GM19397 (cell line): Measurements from ENCODE around the gene OVCA2.

ENCODE experiments used
- ATAC-seq: cut with Tn5 transposase; IDR thresholded peaks from one replicate; pipeline ENCODE4 v1.9.1; 2021; ENCODE audit warnings: mild to moderate bottlenecking, moderate library complexity; ENCODE audit not compliant: unreplicated experiment

Gene OVCA2

DNA sequence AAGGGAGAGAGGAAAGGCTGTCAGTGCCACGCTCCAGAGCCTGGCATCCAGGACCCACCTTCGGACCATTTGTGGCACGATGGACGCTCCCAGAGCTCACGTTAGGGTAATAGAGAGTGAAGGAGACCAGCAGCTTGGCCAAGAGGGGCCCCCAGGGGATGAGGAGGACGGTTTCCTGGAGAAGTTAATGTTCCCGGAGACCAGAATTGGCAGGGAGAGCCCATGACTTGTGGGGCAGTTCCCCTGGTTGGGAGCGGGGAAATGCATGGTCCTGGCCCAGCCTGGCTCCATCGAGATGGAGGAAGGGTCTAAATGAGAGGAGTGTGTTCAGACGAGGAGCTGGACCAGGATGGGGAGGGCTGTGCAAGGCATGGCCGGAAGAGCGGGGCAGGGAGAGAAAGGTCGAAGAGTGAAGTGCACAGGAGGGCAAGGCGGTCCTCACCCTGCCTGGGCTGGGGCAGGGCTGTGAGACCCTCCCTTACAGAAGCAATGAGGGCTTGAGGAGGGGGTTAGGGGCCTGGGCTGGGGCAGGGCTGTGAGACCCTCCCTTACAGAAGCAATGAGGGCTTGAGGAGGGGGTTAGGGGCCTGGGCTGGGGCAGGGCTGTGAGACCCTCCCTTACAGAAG, 10.2 kb downstream of the OVCA2 start:
- no peak for ATAC-seq

DNA sequence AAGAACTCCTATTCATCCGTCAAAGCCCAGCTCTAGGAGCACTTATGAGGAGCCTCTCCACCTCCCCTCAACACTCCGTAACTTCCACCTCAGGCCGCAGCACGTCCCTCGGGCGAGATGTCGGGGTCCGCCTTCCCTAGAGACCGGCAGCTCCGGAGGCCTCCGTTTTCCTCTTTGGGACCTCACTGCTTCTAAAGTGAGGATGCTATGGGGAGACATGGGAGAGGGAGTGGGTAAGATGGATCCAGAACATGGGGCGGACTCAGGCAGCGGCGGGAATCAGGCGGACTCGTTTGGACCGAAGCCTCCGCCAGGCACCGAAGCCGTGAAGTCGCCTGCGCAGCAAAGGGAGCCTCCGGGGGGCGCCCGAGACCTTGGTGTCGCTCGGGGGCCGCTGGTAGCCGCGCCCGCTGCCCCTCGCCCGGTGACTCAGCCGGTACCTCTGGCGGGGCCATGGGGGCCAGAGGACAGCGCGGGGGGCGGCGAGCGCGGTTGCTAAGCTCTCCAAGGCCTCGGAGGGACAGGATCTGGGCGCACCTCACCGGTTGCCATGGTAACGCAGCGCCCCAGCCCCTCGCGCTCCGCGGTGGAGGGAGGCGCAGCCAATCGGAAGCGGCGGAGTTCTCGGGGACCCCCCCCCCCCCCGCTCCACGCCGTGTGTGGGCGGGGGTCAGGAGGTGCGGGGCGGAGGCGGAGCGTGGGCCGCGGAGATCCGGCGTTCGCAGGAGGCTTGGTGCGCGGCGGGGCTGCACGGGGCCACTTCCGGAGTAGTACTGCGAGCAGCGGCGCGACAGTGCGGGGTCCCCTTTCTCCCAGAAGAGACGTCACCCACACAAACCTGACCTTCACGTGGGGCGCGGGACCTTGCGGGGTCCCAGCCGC, 11.8 kb downstream of the OVCA2 start:
- ATAC-seq = no peak

DNA sequence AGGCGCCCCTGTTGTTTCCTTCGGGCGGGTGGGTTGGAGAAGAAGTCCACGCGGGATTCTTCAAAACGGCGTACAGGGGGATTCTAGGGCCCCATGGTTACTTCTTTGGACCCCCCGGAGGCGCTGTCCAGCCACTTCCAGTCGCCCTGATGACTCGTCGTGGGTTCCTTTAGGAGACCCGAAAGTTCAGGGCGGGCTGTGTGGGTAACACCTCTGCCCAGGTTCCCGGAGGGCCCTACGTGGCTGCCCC, 12.4 kb downstream of the OVCA2 start:
- ATAC-seq = no peak

DNA sequence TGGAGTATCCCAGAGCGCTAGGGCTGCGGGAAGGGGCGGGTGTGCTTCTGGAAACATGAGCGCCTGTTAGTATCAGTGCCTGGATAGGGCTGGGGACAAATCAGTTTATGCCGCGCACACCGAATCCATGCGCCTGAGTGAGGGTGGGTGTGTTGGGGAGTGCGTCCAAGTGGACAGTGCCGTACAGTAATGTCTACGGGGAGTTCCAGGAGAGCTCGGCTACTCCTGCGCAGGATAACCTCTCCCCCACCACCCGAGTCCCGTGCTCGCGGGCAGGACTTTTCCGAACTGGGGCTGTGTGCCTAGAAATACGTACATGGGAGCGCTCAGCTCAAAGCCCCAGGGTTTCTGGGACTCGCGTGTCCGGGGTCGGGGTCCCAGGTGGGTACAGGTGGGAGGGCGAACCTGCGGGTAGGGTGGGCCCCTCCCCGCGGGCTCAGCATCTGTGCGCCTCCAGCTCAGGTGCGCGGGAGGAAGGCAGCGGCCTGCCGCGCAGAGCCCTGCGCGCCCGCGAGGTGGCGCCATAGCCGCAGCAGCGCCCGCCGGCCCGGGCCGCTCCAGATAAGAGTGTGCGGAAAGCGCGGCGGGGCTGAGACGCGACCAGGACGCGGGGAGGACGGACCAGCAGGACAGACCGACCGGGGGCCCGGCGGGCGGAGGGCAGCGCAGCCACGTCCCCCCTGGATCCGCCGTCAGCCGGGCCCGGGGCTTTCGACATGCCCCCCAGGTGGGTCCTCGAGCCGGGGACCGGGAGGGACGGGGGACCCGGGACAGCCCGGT, 12.9 kb downstream of the OVCA2 start, which contains the start of gene HIC1:
Gene HIC1 (plus strand): TSS at position 592 of the 780 bp plus-strand sequence. CDS start 1,588 bp downstream, outside the sequence.
- peak; percentile 26 for ATAC-seq

DNA sequence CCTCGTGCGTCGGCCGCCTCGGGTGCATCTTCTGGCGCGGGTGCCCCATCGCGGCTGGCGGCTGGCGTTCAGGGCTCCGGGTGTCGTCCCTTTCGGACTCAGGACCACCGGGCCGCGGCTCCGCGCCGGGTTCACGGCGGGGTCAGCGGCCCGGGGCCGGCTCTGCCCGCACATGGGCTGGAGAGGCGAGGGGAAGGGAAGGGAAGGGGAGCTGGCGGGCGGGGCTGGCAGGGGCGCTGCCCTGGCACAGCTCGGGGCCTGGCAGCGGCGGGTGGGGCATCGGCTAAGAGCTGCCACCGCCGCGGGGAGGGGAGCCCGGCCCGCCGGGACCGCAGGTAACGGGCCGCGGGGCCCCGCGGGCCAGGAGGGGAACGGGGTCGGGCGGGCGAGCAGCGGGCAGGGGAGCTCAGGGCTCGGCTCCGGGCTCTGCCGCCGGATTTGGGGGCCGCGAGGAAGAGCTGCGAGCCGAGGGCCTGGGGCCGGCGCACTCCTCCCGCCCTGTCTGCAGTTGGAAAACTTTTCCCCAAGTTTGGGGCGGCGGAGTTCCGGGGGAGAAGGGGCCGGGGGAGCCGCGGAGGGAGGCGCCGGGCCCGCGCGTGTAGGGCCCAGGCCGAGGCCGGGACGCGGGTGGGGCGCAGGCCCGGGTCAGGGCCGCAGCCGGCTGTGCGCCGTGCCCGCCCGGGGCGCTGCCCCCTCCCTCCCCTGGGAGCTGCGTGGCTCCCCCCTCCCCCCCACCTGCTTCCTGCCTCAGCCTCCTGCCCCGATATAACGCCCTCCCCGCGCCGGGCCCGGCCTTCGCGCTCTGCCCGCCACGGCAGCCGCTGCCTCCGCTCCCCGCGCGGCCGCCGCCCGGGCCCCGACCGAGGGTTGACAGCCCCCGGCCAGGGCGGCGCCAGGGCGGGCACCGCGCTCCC, 13.7 kb downstream of the OVCA2 start:
- ATAC-seq = no peak

DNA sequence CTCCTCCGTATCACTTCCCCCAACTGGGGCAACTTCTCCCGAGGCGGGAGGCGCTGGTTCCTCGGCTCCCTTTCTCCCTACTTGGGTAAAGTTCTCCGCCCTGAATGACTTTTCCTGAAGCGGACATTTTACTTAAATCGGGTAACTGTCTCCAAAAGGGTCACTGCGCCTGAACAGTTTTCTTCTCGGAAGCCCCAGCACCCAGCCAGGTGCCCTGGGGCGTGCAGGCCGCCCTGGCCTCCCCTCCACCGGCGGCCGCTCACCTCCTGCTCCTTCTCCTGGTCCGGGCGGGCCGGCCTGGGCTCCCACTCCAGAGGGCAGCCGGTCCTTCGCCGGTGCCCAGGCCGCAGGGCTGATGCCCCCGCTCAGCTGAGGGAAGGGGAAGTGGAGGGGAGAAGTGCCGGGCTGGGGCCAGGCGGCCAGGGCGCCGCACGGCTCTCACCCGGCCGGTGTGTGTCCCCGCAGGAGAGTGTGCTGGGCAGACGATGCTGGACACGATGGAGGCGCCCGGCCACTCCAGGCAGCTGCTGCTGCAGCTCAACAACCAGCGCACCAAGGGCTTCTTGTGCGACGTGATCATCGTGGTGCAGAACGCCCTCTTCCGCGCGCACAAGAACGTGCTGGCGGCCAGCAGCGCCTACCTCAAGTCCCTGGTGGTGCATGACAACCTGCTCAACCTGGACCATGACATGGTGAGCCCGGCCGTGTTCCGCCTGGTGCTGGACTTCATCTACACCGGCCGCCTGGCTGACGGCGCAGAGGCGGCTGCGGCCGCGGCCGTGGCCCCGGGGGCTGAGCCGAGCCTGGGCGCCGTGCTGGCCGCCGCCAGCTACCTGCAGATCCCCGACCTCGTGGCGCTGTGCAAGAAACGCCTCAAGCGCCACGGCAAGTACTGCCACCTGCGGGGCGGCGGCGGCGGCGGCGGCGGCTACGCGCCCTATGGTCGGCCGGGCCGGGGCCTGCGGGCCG, 14.7 kb downstream of the OVCA2 start:
- no peak for ATAC-seq

DNA sequence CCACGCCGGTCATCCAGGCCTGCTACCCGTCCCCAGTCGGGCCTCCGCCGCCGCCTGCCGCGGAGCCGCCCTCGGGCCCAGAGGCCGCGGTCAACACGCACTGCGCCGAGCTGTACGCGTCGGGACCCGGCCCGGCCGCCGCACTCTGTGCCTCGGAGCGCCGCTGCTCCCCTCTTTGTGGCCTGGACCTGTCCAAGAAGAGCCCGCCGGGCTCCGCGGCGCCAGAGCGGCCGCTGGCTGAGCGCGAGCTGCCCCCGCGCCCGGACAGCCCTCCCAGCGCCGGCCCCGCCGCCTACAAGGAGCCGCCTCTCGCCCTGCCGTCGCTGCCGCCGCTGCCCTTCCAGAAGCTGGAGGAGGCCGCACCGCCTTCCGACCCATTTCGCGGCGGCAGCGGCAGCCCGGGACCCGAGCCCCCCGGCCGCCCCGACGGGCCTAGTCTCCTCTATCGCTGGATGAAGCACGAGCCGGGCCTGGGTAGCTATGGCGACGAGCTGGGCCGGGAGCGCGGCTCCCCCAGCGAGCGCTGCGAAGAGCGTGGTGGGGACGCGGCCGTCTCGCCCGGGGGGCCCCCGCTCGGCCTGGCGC, 15.4 kb downstream of the OVCA2 start:
- no peak for ATAC-seq

DNA sequence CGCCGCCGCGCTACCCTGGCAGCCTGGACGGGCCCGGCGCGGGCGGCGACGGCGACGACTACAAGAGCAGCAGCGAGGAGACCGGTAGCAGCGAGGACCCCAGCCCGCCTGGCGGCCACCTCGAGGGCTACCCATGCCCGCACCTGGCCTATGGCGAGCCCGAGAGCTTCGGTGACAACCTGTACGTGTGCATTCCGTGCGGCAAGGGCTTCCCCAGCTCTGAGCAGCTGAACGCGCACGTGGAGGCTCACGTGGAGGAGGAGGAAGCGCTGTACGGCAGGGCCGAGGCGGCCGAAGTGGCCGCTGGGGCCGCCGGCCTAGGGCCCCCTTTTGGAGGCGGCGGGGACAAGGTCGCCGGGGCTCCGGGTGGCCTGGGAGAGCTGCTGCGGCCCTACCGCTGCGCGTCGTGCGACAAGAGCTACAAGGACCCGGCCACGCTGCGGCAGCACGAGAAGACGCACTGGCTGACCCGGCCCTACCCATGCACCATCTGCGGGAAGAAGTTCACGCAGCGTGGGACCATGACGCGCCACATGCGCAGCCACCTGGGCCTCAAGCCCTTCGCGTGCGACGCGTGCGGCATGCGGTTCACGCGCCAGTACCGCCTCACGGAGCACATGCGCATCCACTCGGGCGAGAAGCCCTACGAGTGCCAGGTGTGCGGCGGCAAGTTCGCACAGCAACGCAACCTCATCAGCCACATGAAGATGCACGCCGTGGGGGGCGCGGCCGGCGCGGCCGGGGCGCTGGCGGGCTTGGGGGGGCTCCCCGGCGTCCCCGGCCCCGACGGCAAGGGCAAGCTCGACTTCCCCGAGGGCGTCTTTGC, 16.2 kb downstream of the OVCA2 start:
- no peak for ATAC-seq

DNA sequence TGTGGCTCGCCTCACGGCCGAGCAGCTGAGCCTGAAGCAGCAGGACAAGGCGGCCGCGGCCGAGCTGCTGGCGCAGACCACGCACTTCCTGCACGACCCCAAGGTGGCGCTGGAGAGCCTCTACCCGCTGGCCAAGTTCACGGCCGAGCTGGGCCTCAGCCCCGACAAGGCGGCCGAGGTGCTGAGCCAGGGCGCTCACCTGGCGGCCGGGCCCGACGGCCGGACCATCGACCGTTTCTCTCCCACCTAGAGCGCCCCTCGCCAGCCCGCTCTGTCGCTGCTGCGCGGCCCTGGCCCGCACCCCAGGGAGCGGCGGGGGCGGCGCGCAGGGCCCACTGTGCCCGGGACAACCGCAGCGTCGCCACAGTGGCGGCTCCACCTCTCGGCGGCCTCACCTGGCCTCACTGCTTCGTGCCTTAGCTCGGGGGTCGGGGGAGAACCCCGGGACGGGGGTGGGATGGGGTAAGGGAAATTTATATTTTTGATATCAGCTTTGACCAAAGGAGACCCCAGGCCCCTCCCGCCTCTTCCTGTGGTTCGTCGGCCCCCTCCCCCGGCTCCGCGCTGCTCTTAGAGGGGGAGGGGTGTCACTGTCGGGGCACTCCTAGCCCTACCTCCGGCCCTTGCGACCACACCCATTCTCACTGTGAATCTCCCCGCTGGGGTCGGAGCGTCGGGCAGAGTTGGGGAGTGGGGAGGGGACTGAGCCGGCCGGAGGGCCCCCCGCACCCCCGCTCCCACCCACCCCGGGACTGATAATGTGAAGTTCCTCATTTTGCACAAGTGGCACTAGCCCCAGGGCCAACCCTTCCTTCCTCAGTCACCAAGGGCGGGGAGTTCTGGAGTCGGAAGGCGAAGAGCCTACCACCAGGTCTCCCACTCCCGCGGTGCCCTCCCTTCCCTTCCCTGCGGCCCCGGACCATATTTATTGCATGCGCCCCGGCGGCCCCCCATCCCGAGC, 17.0 kb downstream of the OVCA2 start:
- no peak for ATAC-seq

DNA sequence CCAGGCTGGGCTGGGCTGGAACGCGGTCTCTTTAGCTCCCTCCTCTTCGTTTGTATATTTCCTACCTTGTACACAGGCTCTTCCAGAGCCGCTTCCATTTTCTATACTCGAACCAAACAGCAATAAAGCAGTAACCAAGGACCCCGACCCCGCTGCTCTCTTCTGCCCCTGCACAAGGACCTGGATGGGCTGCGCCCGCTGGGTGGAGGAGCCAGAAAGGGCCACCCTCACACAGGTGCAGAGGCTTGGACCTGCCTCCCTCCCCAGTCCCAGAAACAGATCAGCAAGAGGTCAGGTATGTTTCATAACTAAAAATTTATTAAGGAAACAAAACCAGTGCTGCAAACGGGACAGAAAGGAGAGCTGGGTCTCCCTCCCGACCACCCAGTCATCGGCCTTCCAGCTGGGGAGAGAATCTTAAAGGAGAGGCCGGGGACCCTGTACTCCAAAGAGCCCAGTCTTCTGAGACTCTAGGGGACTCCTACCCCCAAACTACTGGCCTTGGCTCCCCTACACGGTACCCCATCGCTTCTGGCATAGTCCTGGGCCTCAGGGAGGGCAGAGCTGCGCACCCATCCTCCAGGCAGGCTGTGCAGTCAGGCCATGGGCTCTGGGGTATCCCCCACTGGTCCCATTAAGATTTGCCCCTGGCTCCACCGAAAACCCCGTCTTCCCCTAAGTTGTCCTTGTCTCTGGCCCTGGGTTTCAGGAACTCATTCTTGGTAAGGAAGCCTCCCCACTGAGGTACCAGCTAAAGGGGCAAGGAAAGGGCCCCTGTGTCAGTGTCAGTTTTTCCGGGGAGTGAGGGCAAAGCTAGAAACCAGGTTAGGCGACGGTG, 17.9 kb downstream of the OVCA2 start:
- no peak for ATAC-seq

DNA sequence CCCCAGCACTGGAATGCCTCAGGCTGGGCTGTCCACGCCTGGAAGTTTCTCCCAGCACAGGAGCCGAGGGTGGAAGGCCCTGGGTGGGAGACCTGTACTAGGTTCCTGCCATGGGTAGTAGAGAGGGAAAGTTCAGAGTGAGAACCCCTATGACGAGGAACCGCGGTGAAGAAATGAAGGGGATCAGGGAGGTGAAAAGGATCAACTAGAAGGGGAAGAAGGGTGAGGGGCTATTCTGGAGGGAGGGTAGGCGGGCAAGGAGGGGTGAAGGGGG, 18.5 kb downstream of the OVCA2 start:
- no peak for ATAC-seq

DNA sequence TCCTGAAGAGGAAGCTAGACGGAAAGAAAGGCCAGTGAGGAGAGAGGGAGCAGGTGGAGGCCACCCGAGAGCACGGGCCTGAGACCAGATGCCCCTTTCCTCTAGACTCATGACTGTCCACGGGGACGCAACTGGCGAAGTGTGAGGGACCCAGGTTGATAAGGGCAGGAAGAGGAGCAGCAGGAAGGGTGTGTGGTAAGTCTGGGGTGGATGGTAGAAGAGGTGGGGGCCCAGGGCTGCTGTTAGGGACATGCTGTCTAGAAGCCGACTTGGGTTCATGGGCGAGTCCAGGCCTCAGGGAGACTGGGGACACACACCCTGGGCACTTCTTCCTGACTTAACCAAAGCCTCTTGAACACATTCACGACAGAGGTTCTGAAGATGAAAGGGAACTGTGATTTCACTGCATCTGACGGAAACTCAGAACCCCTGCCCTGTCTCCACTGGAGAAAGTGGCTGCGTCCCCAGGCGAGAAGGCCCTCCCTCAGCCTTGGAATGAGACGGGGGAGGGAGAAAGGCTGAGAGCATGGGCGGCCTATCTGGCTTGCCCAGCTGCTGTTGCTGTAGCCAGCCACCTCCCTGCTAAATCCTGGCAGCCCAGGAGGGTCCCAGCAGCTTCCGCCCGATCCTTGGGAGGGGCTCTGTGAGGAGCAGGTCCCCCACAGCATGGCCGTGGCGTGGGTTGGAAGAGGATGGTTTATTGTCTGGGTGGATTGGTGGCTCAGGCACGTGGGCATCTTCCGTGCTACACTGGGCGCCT, 19.0 kb downstream of the OVCA2 start:
- no peak for ATAC-seq

DNA sequence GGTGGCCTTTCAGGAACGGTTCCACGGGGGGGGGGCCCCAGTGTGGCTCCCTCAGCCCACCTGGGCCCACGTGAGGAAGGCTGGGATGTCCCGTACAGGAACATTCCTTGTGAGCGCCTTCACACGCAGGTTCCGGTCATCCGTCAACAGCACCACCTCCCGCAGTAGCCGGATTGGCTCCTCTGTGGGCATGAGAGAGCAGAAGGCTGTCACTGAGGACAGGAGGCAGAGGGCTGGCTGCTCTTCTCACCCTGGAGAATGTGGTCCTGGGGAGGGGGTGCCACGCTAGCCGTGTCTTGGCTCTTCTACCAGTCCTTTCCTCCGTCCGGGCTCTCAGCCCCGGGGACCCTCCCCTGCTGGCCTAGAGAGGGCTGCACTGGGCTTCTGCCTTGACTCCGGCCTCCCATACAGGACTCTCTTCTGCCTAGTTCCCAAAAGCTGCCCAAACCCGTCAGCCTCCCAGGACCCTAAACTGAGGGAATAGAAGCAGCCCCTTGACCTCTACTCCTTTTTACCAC, 19.7 kb downstream of the OVCA2 start:
- no peak for ATAC-seq

DNA sequence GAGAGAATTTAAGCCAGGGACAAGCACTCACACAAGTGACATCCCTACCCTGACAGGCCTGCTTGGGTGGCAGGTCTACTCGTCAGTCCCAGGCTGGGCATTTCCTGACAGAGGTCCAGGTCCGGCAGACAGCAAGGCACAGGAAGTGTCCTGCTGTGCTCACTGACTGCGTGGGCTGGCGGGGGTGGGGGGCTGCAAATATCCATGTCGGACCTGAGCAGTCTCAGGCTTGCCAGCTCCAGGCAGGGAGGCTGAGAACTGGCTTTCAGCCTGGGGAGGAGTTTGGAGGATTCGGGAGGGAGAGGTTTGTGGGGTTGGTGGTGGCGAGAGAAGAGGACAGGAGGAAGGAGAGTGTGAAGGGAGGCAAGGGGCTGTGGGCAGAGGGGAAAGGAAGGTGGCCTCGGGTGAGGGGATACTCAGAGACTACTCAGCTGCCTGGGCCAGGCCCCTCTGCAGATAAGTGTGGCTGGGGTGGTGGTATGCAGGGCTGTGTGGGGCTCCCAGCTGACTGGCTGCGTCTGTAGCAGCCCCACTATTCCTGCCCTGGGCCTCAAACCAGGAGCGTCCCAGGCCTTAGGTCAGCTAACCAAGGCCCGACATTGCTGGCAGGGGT, 20.9 kb downstream of the OVCA2 start:
- ATAC-seq = no peak
